ENCODE measurements around the gene RGS10.

The RGS10 gene

GRCh38 chr10:119500821-119501220, 41.7 kb downstream of the RGS10 start:
- no peak for DNase-seq (ENCODE audit: low read depth)
- no peak for TF ChIP-seq CTCF (IDR thresholded peaks at IDR 0.05; ENCODE audit: low read depth, low read length, missing control alignments)

GRCh38 chr10:119500123-119500795, 42.3 kb downstream of the RGS10 start:
- no peak for TF ChIP-seq CTCF (IDR thresholded peaks at IDR 0.05; ENCODE audit: low read depth, low read length, missing control alignments)
- DNase-seq (ENCODE audit: low read depth): no peak
- no peak overlapping the region for H3K4me3 ChIP-seq (ENCODE audit: low read depth, low read length)

More at GRCh38 chr10:119500821-119501220, 41.7 kb downstream of the RGS10 start:
- no peak overlapping the region for H3K4me3 ChIP-seq (ENCODE audit: low read depth, low read length)

DNA sequence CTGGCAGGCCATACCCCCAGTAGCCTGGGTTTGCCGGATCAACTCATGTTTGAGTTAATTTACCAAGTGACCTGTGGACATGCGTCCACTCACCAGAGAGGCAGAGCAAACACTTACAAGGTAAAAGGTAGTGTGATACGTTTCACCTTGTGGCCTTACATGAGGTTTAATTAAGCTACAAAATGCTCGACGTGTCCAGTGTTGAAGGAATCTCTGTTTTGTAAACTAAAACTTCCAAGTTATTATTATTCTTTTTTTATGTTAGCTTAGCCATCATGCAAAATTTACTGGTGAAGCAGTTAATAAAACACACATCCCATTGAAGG, 42.9 kb downstream of the RGS10 start:
- no peak overlapping the region for H3K4me3 ChIP-seq (ENCODE audit: low read depth, low read length)
- no peak for DNase-seq (ENCODE audit: low read depth)
- no peak for TF ChIP-seq CTCF (IDR thresholded peaks at IDR 0.05; ENCODE audit: low read depth, low read length, missing control alignments)

- H3K4me3 ChIP-seq (ENCODE audit: low read depth, low read length): no peak overlapping the region
- no peak for TF ChIP-seq CTCF (IDR thresholded peaks at IDR 0.05; ENCODE audit: low read depth, low read length, missing control alignments)
- DNase-seq (ENCODE audit: low read depth): no peak
Measured at GRCh38 chr10:119498889-119499676, 43.4 kb downstream of the RGS10 start.

DNA sequence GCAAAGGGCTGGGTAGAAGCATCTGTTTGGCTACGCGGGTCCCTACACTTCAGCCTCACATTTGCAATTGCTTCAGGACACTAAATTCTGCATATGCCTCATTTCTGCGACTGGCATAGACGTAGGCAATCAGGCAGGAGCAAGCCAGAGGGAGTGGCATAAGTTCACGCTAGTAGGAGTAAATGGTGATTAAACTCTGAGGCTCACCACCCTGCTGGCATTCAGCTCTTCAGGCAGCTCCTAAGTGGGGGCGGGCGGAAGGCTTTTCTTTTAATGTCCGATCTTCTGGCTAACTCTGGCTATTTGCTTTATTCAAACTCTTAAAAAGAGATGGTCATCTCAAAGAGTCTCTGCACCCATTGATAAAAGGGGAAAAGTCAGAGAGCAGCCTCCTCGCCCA, 45.3 kb downstream of the RGS10 start:
- no peak for DNase-seq (ENCODE audit: low read depth)
- TF ChIP-seq CTCF (IDR thresholded peaks at IDR 0.05; ENCODE audit: low read depth, low read length, missing control alignments): no peak
- no peak overlapping the region for H3K4me3 ChIP-seq (ENCODE audit: low read depth, low read length)

GRCh38 chr10:119496273-119496672, 46.2 kb downstream of the RGS10 start:
- no peak for TF ChIP-seq CTCF (IDR thresholded peaks at IDR 0.05; ENCODE audit: low read depth, low read length, missing control alignments)
- no peak overlapping the region for H3K4me3 ChIP-seq (ENCODE audit: low read depth, low read length)
- no peak for DNase-seq (ENCODE audit: low read depth)
